ENCODE data around the gene PIK3R1. TPM values are rescaled to one million over a fixed set of nuclear protein-coding genes. Genes with fewer than 3 reads are reported as not detected.

Gene PIK3R1
- total RNA-seq, 1 experiment from 2014 or later: 11.3 TPM

DNA sequence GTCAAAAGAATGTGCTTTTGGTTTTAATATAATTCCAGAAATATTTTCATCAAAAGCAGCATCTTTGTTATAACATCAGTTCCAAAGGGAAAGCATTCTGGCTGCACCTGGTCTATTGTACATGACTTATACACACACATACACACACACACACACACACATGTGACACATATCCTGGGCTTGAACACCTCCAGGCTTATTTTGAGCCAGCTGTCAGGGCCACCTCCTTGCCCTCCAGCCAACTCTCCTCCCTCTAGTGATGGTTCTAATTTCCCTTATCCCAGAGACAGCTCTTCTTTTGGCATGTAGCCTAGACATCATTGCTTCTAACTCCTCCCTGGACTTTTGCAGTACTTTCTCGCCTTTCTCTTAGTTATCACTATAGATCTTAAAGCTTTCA, 115.0 kb downstream of the PIK3R1 start:
- TF ChIP-seq CTCF (conservative IDR thresholded peaks at IDR 0.05): no peak
- H3K9me3 ChIP-seq (ENCODE audit: control insufficient read depth, low read depth, low read length): no peaks in the 10 kb centered on the region
- no peak overlapping the region for H3K4ac ChIP-seq (ENCODE audit: low read depth, low read length)
- no peaks in the 10 kb centered on the region; a peak in 1 of 4 replicates for H3K4me1 Mint-ChIP-seq
- no peaks in the 10 kb centered on the region for H3K79me1 ChIP-seq (ENCODE audit: insufficient read depth, low read depth, low read length, poor library complexity, severe bottlenecking)
- no peak overlapping the region for H2BK12ac ChIP-seq (ENCODE audit: insufficient read length, low read depth, low read length)
- no peak overlapping the region for H2BK15ac ChIP-seq (ENCODE audit: low read depth, low read length)
- H3K9me3 Mint-ChIP-seq: no peaks in the 10 kb centered on the region; a peak in 1 of 5 replicates
- no peak overlapping the region for H3K23ac ChIP-seq (ENCODE audit: insufficient read length, low read depth, low read length)
- DNase-seq: no peak
- no peak overlapping the region for H2BK120ac ChIP-seq (ENCODE audit: low read depth, low read length, poor library complexity, severe bottlenecking)
- H3K4me2 ChIP-seq (ENCODE audit: insufficient read depth, insufficient read length, low read length): no peak overlapping the region
- no peaks in the 10 kb centered on the region for H3K79me2 ChIP-seq (ENCODE audit: insufficient read depth, low read length)
- no peak overlapping the region for H3K14ac ChIP-seq (ENCODE audit: insufficient read depth, low read length)
- no peak overlapping the region for H2AK5ac ChIP-seq (ENCODE audit: insufficient read length, low read length)
- no peak overlapping the region for H2AFZ ChIP-seq (ENCODE audit: low read length)
- 0 out of 7 replicates have a peak, but pooled peaks cover 0 to 1% (median 0%) of the 10 kb centered on the region in 3 experiments for H3K36me3 Mint-ChIP-seq (ENCODE audit: insufficient read depth in 1 of 3, low read depth in 3 of 3)
- no CpG with 5 or more reads among the region's 1 CpG for WGBS (ENCODE audit: extremely low coverage, insufficient read length, low lambda C conversion rate)
- no peak overlapping the region for H4K91ac ChIP-seq (ENCODE audit: insufficient read length, low read depth, low read length)
- H2BK5ac ChIP-seq (ENCODE audit: insufficient read length, low read length): no peak overlapping the region
- H3K27ac Mint-ChIP-seq: no peak overlapping the region
- H3K56ac ChIP-seq (ENCODE audit: insufficient read length, low read depth, low read length): no peak overlapping the region
- no peak overlapping the region for H3T11ph ChIP-seq (ENCODE audit: low read length)
- H4K5ac ChIP-seq (ENCODE audit: insufficient read length, low read depth, low read length): no peak overlapping the region
- H4K20me1 ChIP-seq (ENCODE audit: control insufficient read depth, insufficient read depth, insufficient read length): no peaks in the 10 kb centered on the region
- no peaks in the 10 kb centered on the region for H3K27me3 ChIP-seq (ENCODE audit: insufficient read depth, low read length)
- H3K4me3 Mint-ChIP-seq: no peak overlapping the region
- H3K4me1 ChIP-seq (ENCODE audit: insufficient read depth, low read length): no peaks in the 10 kb centered on the region
- no peak overlapping the region for H3K27ac ChIP-seq (ENCODE audit: insufficient read length, low read depth, low read length)
- no peaks in the 10 kb centered on the region for H3K23me2 ChIP-seq (ENCODE audit: insufficient read length, low read depth, low read length, poor library complexity, severe bottlenecking)
- no peak overlapping the region for H4K8ac ChIP-seq (replicated peaks; ENCODE audit: insufficient read length, low read depth, low read length)
- H3K18ac ChIP-seq (ENCODE audit: insufficient read length, low read depth, low read length): no peak overlapping the region
- H3K9ac ChIP-seq (ENCODE audit: extremely low read depth, insufficient read length, low read length): no peak overlapping the region
- no peak overlapping the region for H2BK20ac ChIP-seq (ENCODE audit: low read depth, low read length, poor library complexity, severe bottlenecking)
- H3K27me3 Mint-ChIP-seq (ENCODE audit: low read depth): no peaks in the 10 kb centered on the region; the same call in 1 of the 2 replicates

Measured in H9 (cell line).